Stimulated activated CD4-positive, alpha-beta T cell treated with anti-CD3 and anti-CD28 coated beads, Interleukin-12 subunit alpha, Interleukin-12 subunit beta, amount 100 ng/mL, for 4 hours (primary cell): ENCODE results near the gene ELF4.

Source experiments
- DNase-seq: peaks from one replicate; pipeline ENCODE4 v3.0.0-alpha.2; 2020

Gene ELF4

GRCh38 chrX:130032552-130032951 lies 77.7 kb downstream of the ELF4 start:
- no peak for DNase-seq

- no peak for DNase-seq
Observed at GRCh38 chrX:130030826-130031225, 79.5 kb downstream of the ELF4 start.

- peak; percentile 52 for DNase-seq
Observed at GRCh38 chrX:130028196-130028595, 82.1 kb downstream of the ELF4 start.

- DNase-seq = no peak
Observed at GRCh38 chrX:130027569-130027968, 82.7 kb downstream of the ELF4 start.

- no peak for DNase-seq
Observed at GRCh38 chrX:130025256-130025655, 85.0 kb downstream of the ELF4 start.

- DNase-seq = peak; percentile 61
Observed at GRCh38 chrX:130024127-130024526, 86.2 kb downstream of the ELF4 start.

- no peak for DNase-seq
Observed at GRCh38 chrX:130020661-130021324, 89.5 kb downstream of the ELF4 start.

- no peak for DNase-seq
Observed at GRCh38 chrX:130018143-130018542, 92.2 kb downstream of the ELF4 start.

- no peak for DNase-seq
Observed at GRCh38 chrX:130015181-130015580, 95.1 kb downstream of the ELF4 start.
